Measurements from ENCODE around the gene CAPN11. TPM values are rescaled to one million over a fixed set of nuclear protein-coding genes. Genes with fewer than 3 reads are reported as not detected.

CAPN11 gene
- total and polyA plus RNA-seq, 4 donors: 0.08 to 0.19 (median 0.09) TPM; not detected in 1

DNA sequence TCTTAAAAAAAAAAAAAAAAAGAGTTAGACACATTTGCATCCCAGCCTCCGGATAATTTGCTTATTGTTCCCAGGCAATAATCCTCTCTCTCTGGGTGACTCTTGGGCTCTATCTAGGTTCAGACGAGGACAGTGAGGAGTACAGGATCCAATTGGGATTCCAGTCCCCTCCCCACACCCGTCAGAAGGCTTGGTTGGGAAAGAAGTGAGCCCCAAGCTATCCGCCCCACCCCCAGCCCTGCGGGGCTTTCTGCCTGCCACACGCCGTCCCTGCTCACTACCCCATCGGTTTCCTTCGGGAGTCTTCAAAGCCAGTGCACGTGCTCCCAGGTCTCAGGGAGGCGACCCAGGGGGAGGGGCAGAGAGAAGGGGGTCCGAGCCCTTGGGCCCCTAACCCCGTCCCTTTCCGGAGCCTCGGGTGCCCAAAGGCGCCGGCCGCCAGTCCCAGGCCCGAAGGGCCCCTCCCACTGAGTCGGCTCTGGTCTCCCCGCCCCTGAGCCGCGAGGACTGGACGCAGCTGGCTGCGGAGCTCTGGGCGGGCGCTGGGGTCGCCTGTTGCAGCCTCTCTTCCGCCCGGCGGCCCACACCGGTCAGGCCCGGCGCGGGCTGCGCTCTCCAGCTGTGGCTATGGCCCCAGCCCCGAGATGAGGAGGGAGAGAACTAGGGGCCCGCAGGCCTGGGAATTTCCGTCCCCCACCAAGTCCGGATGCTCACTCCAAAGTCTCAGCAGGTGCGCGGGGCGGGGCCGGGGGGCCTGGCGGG, 60.6 kb downstream of the CAPN11 start:
- peaks cover 38 to 69% (median 49%) of the 10 kb centered on the region in 4 donors for H3K4me1 ChIP-seq (ENCODE audit: control insufficient read depth in 4 of 4, insufficient read depth in 4 of 4, low read length in 3 of 4)
- no peaks in the 10 kb centered on the region for H3K36me3 ChIP-seq (ENCODE audit: control insufficient read depth in 4 of 4, insufficient read depth in 3 of 4, low read depth in 1 of 4, low read length in 3 of 4)
- 2% methylated on average over 45 of the region's 45 CpGs for WGBS
- peak overlapping the region; percentile 32 to 57 (median 41) for H3K4me3 ChIP-seq (ENCODE audit: low read depth in 1 of 3, low read length in 3 of 3)
- peak overlapping the region; percentile 82 to 86 for H3K27ac ChIP-seq (ENCODE audit: low read depth in 1 of 2, low read length in 2 of 2)
- DNase-seq (ENCODE audit: low spot score): peak; percentile 72
- no peaks in the 10 kb centered on the region for H3K27me3 ChIP-seq (ENCODE audit: control insufficient read depth in 4 of 4, insufficient read depth in 4 of 4, low read length in 3 of 4)
- H3K9ac ChIP-seq (ENCODE audit: low read depth in 1 of 2, low read length in 2 of 2): peak overlapping the region; percentile 36 to 59
- TF ChIP-seq NR2F2 (IDR thresholded peaks at IDR 0.05) (no peak), RXRA (IDR thresholded peaks at IDR 0.05) (peak; percentile 19 to 40), RAD21 (IDR thresholded peaks at IDR 0.05) (no peak), YY1 (IDR thresholded peaks at IDR 0.05) (peak; percentile 38)
- no peaks in the 10 kb centered on the region for H3K9me3 ChIP-seq (ENCODE audit: control insufficient read depth in 4 of 4, low read length in 3 of 4)

- no peak for DNase-seq (ENCODE audit: low spot score)
- peak overlapping the region in 1 of 3 donors; percentile 57 for H3K4me3 ChIP-seq (ENCODE audit: low read depth in 1 of 3, low read length in 3 of 3)
- WGBS: 58% methylated on average over 28 of the region's 28 CpGs
- no peak for TF ChIP-seq FOXA2 (IDR thresholded peaks at IDR 0.05)
- no peaks in the 10 kb centered on the region for H3K9me3 ChIP-seq (ENCODE audit: control insufficient read depth in 4 of 4, low read length in 3 of 4)
- no peaks in the 10 kb centered on the region for H3K27me3 ChIP-seq (ENCODE audit: control insufficient read depth in 4 of 4, insufficient read depth in 4 of 4, low read length in 3 of 4)
- peak overlapping the region; percentile 86 to 95 for H3K27ac ChIP-seq (ENCODE audit: low read depth in 1 of 2, low read length in 2 of 2)
- peak overlapping the region; percentile 59 to 61 for H3K9ac ChIP-seq (ENCODE audit: low read depth in 1 of 2, low read length in 2 of 2)
- no peaks in the 10 kb centered on the region for H3K36me3 ChIP-seq (ENCODE audit: control insufficient read depth in 4 of 4, insufficient read depth in 3 of 4, low read depth in 1 of 4, low read length in 3 of 4)
- peaks cover 41 to 78% (median 58%) of the 10 kb centered on the region in 4 donors for H3K4me1 ChIP-seq (ENCODE audit: control insufficient read depth in 4 of 4, insufficient read depth in 4 of 4, low read length in 3 of 4)
Observed at GRCh38 chr6:44219815-44220784, 61.5 kb downstream of the CAPN11 start.

- peaks cover 44 to 86% (median 66%) of the 10 kb centered on the region in 4 donors for H3K4me1 ChIP-seq (ENCODE audit: control insufficient read depth in 4 of 4, insufficient read depth in 4 of 4, low read length in 3 of 4)
- DNase-seq (ENCODE audit: low spot score): no peak
- no peak overlapping the region for H3K9ac ChIP-seq (ENCODE audit: low read depth in 1 of 2, low read length in 2 of 2)
- no peaks in the 10 kb centered on the region for H3K9me3 ChIP-seq (ENCODE audit: control insufficient read depth in 4 of 4, low read length in 3 of 4)
- no peak for TF ChIP-seq JUND (IDR thresholded peaks at IDR 0.05)
- TF ChIP-seq GABPA (IDR thresholded peaks at IDR 0.05 in 1 of 2, conservative IDR thresholded peaks at IDR 0.05 in 1 of 2): no peak
- TF ChIP-seq TAF1 (conservative IDR thresholded peaks at IDR 0.05): no peak
- TF ChIP-seq ATF3 (IDR thresholded peaks at IDR 0.05): no peak
- 87% methylated on average over 4 of the region's 4 CpGs for WGBS
- peak overlapping the region; percentile 89 to 95 for H3K27ac ChIP-seq (ENCODE audit: low read depth in 1 of 2, low read length in 2 of 2)
- no peaks in the 10 kb centered on the region for H3K36me3 ChIP-seq (ENCODE audit: control insufficient read depth in 4 of 4, insufficient read depth in 3 of 4, low read depth in 1 of 4, low read length in 3 of 4)
- no peaks in the 10 kb centered on the region for H3K27me3 ChIP-seq (ENCODE audit: control insufficient read depth in 4 of 4, insufficient read depth in 4 of 4, low read length in 3 of 4)
- H3K4me3 ChIP-seq (ENCODE audit: low read depth in 1 of 3, low read length in 3 of 3): no peak overlapping the region
Observed at GRCh38 chr6:44220913-44221290, 62.3 kb downstream of the CAPN11 start.

DNA sequence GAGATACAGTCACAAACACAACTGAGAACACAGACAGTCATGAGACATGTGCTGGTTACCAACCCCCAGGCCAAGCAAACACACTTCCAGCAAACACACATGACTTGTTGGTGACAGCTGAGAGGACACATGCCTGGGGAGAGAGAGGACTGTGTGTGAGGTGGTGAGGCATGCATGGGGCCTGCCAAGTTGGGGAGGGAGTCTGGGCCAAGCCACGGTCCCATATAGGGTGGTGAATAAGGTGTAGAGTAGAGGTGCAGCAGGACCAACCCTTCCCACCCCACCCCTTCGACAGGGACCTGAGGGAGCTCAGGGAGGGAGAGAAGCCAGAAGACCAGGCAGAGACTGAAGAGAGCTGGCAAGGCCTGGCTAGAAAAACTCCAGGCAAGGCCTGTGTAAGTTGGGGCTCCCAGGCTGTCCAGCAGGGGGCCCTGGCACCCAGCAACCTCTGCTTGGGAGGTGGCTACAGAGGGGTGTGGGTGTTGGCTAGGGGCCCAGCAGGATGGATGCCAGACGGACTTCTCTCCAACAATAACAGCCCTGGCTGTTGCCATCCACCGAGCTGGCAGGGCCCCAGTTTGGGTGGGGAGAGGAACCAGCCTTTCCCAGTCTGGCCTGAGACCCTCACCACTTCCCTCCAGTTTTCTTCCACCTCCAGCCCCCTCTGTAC, 62.8 kb downstream of the CAPN11 start:
- Histone ChIP-seq H3K36me3 (ENCODE audit: control insufficient read depth in 4 of 4, insufficient read depth in 3 of 4, low read depth in 1 of 4, low read length in 3 of 4) (no peaks in the 10 kb centered on the region), H3K27me3 (ENCODE audit: control insufficient read depth in 4 of 4, insufficient read depth in 4 of 4, low read length in 3 of 4) (no peaks in the 10 kb centered on the region), H3K4me3 (ENCODE audit: low read depth in 1 of 3, low read length in 3 of 3) (no peak overlapping the region), H3K4me1 (ENCODE audit: control insufficient read depth in 4 of 4, insufficient read depth in 4 of 4, low read length in 3 of 4) (peaks cover 49 to 90% (median 71%) of the 10 kb centered on the region in 4 donors), H3K9me3 (ENCODE audit: control insufficient read depth in 4 of 4, low read length in 3 of 4) (no peaks in the 10 kb centered on the region), H3K9ac (ENCODE audit: low read depth in 1 of 2, low read length in 2 of 2) (peak overlapping the region; percentile 26 to 42), H3K27ac (ENCODE audit: low read depth in 1 of 2, low read length in 2 of 2) (peak overlapping the region; percentile 89 to 95)
- DNase-seq (ENCODE audit: low spot score): peak; percentile 88
- 7% methylated on average over 4 of the region's 4 CpGs for WGBS
- peak; percentile 44 for TF ChIP-seq YY1 (IDR thresholded peaks at IDR 0.05)
- TF ChIP-seq RXRA (IDR thresholded peaks at IDR 0.05): peak; percentile 41 to 61
- TF ChIP-seq HNF4A (conservative IDR thresholded peaks at IDR 0.05): peak; percentile 39 to 45
- TF ChIP-seq FOXA1 (IDR thresholded peaks at IDR 0.05): peak; percentile 32
- no peak for TF ChIP-seq TAF1 (conservative IDR thresholded peaks at IDR 0.05)
- no peak for TF ChIP-seq HNF4G (IDR thresholded peaks at IDR 0.05)
- no peak for TF ChIP-seq GABPA (IDR thresholded peaks at IDR 0.05 in 1 of 2, conservative IDR thresholded peaks at IDR 0.05 in 1 of 2)
- no peak for TF ChIP-seq FOXA2 (IDR thresholded peaks at IDR 0.05)
- TF ChIP-seq RAD21 (IDR thresholded peaks at IDR 0.05): peak; percentile 80 to 88
- TF ChIP-seq EGR1 (IDR thresholded peaks at IDR 0.05; ENCODE audit: low read depth in 2 of 2): peak in 1 of 2 donors; percentile 26
- TF ChIP-seq, protein P1, sequence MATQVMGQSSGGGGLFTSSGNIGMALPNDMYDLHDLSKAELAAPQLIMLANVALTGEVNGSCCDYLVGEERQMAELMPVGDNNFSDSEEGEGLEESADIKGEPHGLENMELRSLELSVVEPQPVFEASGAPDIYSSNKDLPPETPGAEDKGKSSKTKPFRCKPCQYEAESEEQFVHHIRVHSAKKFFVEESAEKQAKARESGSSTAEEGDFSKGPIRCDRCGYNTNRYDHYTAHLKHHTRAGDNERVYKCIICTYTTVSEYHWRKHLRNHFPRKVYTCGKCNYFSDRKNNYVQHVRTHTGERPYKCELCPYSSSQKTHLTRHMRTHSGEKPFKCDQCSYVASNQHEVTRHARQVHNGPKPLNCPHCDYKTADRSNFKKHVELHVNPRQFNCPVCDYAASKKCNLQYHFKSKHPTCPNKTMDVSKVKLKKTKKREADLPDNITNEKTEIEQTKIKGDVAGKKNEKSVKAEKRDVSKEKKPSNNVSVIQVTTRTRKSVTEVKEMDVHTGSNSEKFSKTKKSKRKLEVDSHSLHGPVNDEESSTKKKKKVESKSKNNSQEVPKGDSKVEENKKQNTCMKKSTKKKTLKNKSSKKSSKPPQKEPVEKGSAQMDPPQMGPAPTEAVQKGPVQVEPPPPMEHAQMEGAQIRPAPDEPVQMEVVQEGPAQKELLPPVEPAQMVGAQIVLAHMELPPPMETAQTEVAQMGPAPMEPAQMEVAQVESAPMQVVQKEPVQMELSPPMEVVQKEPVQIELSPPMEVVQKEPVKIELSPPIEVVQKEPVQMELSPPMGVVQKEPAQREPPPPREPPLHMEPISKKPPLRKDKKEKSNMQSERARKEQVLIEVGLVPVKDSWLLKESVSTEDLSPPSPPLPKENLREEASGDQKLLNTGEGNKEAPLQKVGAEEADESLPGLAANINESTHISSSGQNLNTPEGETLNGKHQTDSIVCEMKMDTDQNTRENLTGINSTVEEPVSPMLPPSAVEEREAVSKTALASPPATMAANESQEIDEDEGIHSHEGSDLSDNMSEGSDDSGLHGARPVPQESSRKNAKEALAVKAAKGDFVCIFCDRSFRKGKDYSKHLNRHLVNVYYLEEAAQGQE (IDR thresholded peaks at IDR 0.05): peak; percentile 48
- no peak for TF ChIP-seq JUND (IDR thresholded peaks at IDR 0.05)

All from liver (tissue), 9 donors.